ENCODE results near the gene SP6.

DNA sequence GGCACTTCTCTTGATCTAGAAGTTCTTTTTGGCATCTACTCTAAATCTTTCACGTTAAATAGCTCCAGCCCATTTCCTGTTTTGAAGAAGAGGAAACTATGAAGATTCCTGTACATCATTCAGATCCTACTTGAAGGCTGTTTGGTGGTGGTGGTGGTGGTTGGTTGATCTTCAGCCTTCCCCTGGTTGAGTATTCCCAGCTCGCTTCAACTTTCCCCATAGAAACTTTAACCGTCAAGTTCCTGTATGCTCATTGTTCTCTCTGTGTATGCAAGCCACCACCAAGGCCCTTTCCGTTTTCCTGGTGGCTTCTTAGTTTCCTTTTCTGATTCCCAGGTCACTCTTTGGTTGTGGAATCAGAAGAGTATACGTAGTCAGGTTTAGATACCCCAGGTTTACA lies 16.2 kb downstream of the SP6 start:
- TF ChIP-seq NR1H2 (CRISPR knock-in tag; IDR thresholded peaks at IDR 0.05) (no peak), IRF1 (CRISPR knock-in tag; IDR thresholded peaks at IDR 0.05) (no peak), ESRRA (CRISPR knock-in tag; IDR thresholded peaks at IDR 0.05; ENCODE audit: borderline replicate concordance) (no peak), JUN (CRISPR knock-in tag; IDR thresholded peaks at IDR 0.05) (no peak), SP1 (CRISPR knock-in tag; conservative IDR thresholded peaks at IDR 0.05) (no peak)
- TF ChIP-seq, protein P1, sequence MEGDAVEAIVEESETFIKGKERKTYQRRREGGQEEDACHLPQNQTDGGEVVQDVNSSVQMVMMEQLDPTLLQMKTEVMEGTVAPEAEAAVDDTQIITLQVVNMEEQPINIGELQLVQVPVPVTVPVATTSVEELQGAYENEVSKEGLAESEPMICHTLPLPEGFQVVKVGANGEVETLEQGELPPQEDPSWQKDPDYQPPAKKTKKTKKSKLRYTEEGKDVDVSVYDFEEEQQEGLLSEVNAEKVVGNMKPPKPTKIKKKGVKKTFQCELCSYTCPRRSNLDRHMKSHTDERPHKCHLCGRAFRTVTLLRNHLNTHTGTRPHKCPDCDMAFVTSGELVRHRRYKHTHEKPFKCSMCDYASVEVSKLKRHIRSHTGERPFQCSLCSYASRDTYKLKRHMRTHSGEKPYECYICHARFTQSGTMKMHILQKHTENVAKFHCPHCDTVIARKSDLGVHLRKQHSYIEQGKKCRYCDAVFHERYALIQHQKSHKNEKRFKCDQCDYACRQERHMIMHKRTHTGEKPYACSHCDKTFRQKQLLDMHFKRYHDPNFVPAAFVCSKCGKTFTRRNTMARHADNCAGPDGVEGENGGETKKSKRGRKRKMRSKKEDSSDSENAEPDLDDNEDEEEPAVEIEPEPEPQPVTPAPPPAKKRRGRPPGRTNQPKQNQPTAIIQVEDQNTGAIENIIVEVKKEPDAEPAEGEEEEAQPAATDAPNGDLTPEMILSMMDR (IDR thresholded peaks at IDR 0.05), result no peak
- TF ChIP-seq, protein P2, sequence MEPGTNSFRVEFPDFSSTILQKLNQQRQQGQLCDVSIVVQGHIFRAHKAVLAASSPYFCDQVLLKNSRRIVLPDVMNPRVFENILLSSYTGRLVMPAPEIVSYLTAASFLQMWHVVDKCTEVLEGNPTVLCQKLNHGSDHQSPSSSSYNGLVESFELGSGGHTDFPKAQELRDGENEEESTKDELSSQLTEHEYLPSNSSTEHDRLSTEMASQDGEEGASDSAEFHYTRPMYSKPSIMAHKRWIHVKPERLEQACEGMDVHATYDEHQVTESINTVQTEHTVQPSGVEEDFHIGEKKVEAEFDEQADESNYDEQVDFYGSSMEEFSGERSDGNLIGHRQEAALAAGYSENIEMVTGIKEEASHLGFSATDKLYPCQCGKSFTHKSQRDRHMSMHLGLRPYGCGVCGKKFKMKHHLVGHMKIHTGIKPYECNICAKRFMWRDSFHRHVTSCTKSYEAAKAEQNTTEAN (CRISPR knock-in tag; IDR thresholded peaks at IDR 0.05), result no peak

Data from WTC11 (cell line).